Epithelial cell of prostate (primary cell): ENCODE results near the gene MAD1L1.

Source experiments
- DNase-seq: peaks from one replicate; pipeline ENCODE4 v3.0.0-alpha.2; 2011; ENCODE audit warnings: low read depth, low spot score
- H3K27ac ChIP-seq: fragments of 450-650 bp; 2 replicates; pipeline ENCODE4 v1.5.1; 2017; ENCODE audit warnings: mild to moderate bottlenecking

The MAD1L1 gene

DNA sequence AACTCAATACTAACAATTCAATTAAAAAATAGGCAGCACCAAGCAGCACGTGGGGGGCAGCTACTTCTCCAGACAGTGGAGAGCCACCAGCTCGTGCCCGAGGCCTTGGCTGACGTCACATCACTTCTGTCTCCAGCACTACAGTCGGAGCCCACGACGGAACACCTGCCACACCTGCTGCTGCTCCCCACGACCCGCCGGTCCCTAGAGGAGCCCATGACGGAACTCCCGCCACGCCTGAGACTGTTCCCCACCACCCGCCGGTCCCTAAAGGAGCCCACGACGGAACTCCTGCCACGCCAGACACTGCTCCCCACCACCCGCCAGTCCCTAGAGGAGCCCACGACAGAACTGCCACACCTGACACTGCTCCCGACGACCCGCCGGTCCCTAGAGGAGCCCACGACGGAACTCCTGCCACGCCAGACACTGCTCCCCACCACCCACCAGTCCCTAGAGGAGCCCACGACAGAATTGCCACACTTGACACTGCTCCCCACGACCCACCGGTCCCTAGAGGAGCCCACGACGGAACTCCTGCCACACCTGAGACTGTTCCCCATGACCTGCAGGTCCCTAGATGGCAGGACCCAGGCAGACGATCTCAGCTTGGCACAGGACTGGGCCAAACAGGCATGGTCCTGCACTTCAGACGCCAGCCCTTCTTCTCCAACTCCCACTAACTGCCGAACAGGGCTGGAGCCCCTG, 304.7 kb downstream of the MAD1L1 start:
- H3K27ac ChIP-seq = no peak overlapping the region
- no peak for DNase-seq

DNA sequence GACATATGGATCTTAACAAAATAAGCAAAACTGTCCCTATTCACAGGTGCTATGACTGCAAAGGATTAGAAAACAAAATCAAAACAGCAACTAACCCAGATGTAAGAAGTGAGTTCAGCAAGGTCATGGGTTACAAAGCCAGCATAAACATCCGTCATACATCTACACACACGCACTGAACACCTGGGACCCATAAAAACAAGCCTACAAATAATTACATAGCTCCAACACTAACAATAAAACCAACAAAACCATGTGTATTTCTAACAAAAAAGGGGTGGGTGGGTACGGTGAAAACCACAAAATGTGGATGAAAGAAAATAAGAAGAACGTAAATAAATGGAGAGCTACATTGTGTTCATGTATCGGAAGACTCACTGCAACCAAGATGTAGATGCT, 305.8 kb downstream of the MAD1L1 start:
- no peak overlapping the region for H3K27ac ChIP-seq
- no peak for DNase-seq

DNA sequence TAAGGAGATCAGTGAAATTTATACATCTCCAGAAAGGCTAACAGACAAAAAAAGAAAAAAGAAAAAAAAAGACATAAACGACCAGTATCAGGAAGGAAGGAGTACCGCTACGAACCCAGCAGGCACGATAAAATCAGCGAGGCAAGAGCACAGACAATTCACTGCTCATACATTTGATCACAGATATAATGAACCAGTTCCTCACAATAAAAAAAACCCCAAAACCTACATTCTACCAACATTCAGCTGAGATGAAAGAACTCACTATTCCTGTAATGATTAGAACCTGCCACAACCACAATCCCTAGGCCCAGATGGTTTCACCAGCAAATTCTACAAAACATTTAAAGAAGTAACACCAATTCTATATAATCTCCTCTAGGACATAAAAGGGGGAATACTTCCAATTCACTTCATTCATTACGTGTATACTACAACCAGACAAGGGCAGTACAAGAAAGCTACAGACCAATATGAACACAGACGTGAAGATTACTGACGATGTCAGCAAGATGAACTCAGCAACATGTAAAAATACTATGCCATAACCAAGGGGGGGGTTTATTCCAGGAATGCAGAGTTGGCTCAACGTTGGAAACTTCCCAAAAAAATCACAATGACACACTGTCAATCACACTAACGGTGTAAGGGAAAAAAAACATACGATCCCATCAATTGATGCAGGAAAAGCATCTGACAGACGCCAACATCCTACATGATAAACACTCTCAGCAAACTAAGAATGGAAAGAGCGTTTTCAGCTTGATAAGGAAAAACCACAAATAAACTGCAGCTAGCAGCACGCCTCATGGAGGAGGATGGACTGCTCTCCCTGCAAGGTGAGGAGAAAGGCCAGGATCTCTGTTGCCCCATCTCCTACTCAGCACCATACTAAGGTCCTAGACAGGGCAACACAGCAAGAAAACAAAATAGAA, 306.5 kb downstream of the MAD1L1 start:
- H3K27ac ChIP-seq = no peak overlapping the region
- DNase-seq = no peak

DNA sequence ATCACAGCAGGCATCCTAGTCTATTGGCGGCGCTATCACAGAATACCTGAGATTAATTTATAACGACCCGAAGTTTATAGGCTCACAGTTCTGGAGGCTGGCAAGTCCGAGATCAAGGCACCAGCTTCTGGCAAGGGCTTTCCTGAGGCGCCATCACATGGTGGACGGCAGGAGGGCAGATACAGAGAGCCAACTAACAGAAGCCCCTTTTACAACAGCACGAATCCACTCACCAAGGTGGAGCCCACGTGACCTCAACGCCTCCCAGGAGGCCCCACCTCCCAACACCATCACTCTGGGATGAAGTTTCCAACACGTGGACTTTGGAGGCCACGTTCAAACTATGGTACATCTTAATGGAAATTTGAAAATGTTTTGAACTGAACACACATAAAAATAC, 307.4 kb downstream of the MAD1L1 start:
- no peak for DNase-seq
- no peak overlapping the region for H3K27ac ChIP-seq

DNA sequence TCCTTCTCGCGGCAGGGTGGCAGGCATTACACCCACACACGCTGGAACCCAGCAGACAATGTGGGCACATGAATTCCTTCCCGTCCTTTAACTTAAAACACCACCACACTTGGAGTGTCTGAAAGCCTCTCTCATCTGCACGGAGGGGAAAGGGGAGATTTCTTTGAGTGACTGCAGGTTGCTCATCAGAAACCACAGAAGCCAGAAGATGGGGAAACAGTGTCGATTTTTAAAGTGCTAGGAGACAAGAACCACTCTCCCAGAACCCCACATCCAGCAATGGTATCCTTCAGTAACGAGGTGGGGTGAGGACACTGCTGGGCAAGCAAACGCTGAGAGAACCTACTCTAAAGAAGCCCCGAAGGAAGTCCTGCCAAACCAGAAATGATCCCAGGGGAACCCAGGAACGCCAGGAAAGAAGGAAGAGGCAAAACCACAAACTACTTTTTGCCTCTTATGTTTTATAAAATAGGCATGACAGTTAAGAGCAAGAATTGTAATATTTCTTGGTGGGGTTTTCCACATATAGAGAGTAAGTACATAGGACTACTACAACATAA, 308.4 kb downstream of the MAD1L1 start:
- H3K27ac ChIP-seq = no peak overlapping the region
- DNase-seq = no peak

DNA sequence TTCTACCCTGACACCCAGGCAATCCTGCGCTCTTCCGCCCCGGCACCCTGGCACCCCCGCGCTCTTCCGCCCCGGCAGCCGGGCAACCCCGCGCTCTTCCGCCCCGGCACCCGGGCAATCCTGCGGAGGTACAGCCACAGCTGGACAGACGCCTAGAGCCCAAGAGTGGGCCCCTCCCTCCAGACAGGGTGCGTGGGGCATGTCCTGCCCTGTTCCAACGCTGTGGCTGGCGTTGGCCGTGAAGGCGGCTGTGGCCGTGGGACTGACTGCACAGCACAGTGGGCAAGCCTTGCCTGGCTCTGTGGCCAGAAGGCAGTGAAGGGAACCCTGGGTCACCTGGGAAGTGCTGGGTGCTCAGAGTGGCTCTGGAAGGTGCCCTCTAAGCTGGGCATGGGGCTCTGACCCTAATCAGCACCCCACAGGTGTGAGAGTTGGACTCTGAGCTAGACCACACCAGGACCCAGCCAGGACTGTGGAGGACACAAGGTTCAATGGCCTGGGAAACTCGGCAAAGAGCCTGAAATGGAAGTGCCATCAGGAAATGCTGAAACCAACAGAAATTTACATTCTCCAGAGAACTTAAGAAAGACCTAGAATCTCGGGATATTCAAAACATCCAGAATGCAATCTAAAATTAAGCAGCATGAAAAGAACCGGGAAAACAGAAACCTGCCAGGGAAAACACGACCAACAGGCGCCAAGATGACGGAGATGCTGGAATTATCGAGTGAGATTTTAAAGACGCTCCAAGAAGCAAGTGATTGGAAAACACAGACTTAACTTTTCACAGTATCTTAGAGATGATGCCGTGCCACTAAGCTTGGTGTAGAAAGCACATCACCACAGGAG, 309.1 kb downstream of the MAD1L1 start:
- no peak for DNase-seq
- H3K27ac ChIP-seq = no peak overlapping the region

DNA sequence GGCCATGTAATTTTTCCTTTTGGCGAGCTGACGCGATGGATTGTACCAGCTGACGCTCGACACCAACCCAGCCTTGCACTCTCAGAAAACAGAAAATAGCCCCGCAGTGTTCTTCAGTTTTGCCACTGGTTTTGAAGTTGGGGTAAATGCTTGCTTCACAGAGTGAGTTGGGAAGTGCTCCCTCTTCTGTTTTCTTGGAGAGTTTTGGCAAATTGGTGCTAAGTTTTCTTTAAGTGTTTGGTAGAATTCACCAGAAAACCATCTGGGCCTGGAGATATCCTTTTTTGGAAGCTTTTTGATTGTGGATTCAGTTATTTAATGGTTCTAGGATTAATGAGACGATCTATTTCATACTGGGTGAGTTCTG, 309.9 kb downstream of the MAD1L1 start:
- H3K27ac ChIP-seq = no peak overlapping the region
- DNase-seq = no peak

DNA sequence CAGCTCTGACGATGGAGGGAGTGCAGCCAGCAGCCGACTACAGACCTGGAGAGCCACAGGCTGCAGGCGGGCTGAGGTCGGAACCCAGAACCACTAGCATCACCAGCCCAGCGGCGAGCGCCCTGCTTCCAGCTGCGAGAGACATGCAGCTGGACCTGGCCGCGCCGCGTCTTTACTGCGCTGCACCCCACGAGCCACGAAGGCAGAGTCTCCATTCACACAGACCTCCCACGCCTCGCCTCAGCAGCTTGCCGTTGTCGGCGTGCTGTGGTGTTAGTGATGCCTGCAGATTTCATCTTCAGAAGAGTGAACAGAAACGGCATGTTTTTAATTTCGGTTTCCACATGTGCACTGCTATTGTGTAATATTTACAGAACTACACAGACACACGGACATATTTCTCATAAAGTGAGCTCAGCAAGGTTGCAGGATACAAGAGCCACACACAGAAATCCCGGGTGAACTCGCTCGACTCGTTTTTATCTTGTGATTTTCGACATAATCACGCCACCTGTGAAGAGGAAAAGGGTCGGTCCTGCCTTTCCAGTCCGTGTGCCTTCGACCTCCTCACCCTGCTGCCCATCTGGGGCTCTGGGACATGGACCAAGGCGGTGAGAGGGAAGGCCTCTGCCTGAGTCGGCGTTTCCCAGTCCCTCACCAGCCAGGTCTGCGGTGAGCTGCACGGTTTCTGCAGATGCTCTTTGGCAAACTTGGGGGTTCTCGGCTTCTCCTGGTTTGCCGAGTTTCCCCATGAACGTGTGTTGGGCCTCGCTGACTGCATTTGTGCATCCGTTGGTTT, 310.5 kb downstream of the MAD1L1 start:
- no peak for DNase-seq

DNA sequence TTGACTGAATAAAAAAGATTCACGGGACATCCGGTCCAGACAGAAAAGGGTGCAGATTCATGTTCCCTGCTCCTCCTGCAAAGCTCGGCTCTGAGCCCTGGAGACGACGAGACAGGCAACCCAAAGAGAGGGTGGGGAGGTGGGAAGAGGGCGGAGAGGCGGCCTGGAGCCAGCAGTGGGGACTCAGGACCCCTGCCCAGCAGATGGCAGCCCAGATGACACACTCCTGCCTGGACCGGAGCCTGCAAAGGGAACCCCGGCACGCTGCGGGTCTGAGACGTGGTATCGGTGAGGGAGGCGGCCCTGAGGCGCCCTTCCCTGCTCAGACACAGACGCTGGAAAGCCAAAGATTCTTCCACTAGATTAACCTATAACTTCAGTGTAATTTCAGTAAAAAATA, 311.9 kb downstream of the MAD1L1 start:
- H3K27ac ChIP-seq = no peak overlapping the region
- DNase-seq = no peak

More for the DNA sequence above, 310.5 kb downstream of the MAD1L1 start:
- H3K27ac ChIP-seq = no peak overlapping the region

DNA sequence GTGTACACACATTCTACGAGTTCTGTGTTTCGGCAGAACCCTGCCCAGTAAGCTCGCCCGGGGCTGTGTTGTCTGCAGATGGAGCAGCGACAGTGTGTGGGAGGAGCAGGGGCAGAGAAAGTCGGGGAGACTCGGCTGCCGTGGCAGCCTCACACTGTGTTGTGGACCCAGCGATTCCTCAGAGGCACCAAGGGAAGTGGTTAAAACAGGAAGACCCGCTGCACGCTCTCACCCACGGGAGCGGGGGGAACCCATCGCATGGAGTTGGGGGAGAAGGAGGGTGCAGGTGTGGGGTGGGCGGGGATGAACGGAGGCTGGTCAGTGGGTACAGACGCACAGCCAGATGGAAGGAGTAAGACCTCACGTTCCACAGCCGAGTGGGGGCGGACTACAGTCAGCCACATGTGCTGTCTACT, 312.5 kb downstream of the MAD1L1 start:
- no peak overlapping the region for H3K27ac ChIP-seq
- DNase-seq = no peak

DNA sequence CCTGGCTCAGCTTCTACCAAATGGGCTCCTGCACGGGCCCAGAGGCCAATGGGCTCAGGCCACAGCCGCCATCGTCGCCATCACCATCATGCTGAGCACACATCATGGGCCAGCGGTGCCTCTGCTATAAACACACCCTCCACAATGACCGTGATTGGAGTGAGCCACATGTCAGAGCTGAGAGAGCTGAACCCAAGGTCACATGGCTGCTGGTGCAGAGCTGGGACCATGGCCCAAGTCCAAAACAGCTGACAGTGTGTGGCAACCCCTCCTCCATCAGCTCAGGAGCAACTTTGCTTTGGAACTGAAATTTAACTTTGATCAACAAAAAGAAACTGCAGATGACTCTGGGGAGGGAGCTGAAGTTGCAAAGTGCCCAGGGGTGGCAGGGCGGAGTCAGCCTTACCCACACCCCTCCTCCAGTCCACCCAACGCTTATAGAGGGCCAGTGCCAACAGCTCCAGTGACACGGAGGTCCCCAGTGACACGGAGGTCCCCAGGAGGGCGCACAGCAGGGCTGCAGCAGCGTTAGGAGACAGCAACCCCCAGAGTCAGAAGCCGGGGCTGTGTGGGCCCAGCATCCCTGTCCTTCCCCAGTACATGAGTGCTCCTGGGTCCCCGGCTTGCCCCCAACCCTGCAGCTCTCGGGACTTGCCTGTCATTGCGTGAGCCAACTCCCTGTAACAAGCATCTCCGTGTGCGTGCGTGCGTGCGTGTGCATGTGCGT, 313.0 kb downstream of the MAD1L1 start:
- DNase-seq = no peak
- H3K27ac ChIP-seq = no peak overlapping the region

DNA sequence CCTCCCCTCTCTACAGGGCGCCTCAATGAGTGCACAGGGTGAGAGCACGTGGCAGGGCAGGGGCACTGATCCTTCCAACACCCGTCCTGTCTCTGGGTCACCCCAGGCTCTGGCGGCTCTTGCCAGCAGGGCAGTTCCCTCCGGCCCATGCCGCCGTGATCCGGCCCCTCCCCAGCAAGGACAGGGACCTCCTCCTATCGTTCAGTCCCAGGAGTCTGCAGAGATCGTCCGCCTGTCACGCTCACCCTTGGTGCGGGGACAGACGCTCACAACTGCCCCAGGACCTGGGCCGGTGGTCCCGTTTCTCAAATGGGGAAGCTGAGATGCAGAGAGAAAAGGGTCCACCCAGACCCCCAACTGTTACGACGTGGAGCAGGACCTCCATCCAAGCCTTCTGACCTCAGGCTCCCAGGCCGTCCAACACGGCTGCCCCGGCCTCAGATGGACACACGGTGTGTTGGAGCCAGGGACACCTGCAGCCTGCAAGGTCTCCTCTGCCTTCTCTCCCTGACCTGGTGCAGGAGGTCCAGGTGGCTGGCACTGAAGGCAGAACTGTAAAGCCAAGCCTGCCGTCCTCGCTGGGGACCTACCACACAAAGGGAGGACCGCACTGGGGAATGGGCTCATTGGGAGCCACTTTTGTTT, 313.7 kb downstream of the MAD1L1 start:
- DNase-seq = no peak
- H3K27ac ChIP-seq = no peak overlapping the region

DNA sequence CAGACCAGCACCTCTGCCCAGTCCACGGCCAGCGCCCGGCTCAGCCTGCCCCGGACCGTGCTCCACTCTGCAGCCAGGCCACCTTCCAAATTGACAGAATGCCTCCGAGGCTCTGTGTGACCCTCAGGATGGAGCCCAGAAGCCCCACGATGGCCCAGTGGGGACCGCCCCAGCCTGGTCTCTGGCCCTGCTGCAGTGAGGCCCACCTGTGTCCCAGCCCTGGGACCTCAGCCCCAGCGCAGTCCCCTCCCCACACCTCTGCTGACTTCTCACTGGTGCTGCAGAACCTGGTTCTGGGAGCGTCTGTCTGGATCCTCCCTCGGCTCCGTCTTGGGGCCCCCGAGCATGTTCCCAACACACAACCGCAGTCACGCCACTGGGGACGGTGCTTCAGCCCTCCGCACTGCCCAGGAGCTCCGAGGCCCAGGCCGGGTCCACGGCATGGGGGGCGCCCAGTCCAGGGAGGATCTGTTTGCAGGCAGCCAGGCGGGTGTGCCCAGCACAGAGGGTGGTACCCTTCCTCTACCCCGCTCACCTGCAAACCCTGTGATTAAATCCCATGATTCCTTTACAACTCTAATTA, 314.6 kb downstream of the MAD1L1 start:
- H3K27ac ChIP-seq = no peak overlapping the region
- no peak for DNase-seq

DNA sequence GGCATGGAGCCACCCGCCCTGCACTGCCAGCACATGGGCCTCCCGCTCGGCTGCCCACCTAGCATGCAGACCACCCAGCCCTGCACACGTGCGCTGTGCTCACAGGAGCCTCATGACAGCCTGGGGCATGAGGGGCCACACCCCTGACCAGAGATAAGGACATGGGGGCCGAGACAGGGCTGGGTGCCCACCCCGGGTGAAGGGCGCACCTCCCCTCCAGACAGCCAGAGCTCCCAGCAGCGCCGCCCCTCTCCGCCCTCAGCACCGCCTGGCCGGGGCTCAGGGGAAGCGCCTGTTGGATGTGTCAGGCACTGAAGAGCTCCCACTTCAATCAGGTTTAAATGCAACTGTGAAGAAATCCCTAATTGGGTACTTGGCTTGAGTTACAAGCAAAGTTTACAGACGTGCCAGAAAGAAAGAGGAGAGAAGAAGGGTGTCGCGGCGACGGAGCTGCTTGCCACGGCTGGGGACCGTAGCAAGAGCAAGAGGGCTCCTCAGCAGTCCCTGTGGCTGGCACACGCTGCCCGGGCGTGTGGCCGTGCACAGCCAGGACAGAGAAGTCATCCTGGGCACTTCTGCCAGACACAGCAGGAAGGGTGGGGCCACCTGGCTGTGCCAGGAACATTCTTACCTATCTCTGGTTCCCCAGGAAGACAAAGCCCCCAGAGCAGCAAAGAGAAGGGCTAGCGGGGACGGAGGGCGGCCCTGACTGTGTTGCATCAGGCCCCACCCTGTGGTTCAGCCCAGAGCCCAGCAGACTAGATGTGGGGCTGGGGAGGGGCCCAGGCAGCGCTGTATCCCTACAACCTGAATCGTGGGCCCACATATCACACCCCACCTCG, 315.3 kb downstream of the MAD1L1 start:
- DNase-seq = no peak
- no peak overlapping the region for H3K27ac ChIP-seq

DNA sequence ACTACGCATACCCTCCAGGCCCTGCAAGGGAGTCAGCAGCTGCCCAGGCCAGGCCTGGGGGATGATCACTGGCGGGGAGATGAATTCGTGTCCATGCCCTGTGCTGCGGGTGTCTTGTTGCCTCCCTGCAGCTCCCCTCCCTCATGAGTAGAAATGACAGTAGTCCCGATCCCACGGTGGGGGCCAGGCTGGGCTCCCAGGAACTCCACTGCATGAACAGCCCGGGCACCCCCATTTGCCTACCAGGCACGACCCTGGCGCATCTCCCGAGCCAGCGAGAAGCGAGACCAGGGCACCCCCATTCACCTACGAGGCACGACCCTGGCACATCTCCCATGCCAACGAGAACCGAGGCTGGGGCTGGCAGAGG, 316.2 kb downstream of the MAD1L1 start:
- no peak overlapping the region for H3K27ac ChIP-seq
- no peak for DNase-seq

DNA sequence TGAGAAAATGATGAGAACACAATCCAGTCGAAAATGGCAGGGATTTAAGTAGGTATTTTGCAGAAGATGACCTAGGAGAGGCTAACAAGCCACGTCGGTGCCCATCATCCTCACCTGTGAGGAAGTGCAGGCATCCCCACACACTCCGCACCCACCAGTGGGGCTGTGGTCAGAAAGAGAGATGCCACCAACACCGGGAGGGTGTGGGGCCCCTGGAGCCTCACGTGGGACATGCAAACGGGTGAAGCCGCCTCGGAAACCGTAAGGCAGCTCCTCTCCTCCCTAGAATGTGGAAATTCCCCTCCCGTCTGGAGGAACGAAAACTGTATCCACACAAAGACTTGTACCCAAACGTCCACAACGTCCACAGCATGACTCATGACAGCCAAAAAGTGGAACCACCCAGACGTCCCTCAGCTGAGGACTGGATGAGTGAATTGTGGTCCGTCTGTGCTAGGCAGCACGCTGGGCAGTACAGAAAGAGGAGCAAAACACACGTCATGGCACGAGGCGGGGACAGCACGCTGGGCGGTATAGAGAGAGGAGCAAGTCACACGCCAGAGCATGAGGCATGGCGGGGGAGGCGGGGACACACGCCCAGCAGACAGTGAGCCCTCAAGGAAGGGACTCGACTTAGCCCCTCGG, 316.7 kb downstream of the MAD1L1 start:
- H3K27ac ChIP-seq = no peak overlapping the region
- DNase-seq = no peak

DNA sequence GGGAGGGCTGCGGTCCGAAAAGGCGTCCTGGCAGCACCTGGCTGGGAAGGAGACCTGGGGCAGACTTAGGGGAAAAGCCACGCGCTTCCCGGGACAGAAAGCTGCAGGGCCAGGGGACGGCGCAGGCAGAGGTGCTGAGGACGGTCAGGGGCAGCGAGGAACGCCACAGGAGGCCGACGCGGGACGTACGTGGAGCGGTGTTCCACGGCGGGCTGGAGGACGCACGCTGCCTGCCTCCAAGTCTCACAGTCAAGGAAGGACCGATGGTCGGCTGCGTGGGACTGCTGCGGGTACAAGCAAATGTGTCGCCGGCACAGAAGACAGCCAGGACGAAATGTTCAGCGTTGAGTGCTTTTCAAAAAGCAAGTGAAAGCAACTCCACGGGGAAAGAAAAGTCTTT, 317.4 kb downstream of the MAD1L1 start:
- DNase-seq = no peak
- H3K27ac ChIP-seq = no peak overlapping the region
